ENCODE results near the gene GINS2.

DNA sequence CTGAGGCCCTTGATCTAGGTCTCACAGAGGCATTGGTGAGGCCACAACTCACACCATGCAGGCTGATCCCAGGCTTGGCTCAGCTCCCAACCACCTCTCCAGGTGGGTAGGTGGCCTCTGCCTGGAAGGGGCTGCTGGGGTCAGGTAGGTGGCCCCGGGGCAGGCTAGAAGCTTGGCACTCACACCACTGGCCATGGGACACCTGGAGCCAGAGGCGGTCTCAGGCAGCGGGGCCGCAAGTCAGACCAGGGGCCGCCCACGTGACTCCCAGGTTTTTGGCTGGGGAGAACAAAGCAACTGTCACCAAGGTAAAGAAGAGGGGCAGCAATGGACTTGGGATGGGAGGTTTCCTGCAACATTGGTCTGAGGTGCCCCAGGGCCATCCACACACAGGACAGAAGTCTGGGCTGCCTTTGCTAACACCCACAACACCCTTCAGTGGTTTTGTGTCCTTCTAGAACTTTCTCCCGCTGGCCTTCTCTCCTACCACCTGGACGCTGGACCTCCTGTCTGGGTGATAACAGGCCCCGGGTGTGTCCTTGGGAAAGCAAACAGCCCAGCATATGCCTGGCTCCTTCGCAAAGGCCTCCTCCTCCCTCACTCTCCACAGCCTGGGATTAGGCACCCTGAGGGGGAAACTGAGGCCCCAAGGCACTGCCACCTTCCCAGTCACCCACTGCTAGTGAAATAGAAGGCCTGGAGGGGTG lies 45.7 kb upstream of the GINS2 start:
- TF ChIP-seq GATA3 (IDR thresholded peaks at IDR 0.05; ENCODE audit: low read depth, low read length) (no peak), GATA2 (IDR thresholded peaks at IDR 0.05; ENCODE audit: low read depth, low read length) (no peak)
